NB4 (cell line): ENCODE measurements around the gene CLNK.

ENCODE experiments used
- MYC ChIP-seq: IDR thresholded peaks from 2 replicates; pipeline ENCODE4 v1.6.1; 2011; ENCODE audit warnings: low read depth, low read length
- POLR2A ChIP-seq: IDR thresholded peaks from 2 replicates; pipeline ENCODE4 v1.6.1; 2011; ENCODE audit warnings: mild to moderate bottlenecking; ENCODE audit not compliant: insufficient read length; ENCODE audit errors: extremely low read depth
- TF ChIP-seq, protein P1 (sequence below): IDR thresholded peaks from one replicate; pipeline ENCODE4 v1.5.1; 2012; ENCODE audit warnings: low read depth, low read length
- TF ChIP-seq, protein P2 (sequence below): IDR thresholded peaks from 2 replicates; pipeline ENCODE4 v1.6.1; 2011; ENCODE audit warnings: low read depth, low read length

DNA sequence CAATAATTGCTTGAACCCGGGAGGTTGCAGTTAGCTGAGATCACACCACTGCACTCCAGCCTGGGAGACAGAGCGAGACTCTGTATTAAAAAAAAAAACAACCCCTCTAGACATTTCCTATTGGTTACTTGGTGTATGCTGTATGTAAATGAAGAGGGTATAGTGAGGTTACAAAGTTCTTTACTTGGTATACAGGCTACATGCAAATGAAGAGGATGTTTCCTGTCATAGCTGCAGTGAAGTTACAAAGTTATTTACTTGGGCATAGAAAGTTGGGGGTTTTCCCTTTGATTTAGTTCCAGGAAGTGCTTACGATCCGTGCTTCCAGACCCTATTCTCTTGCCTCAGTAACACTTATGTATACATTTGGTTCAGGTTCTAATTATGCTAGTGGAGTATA lies 38.4 kb upstream of the CLNK start:
- TF ChIP-seq, protein P1, sequence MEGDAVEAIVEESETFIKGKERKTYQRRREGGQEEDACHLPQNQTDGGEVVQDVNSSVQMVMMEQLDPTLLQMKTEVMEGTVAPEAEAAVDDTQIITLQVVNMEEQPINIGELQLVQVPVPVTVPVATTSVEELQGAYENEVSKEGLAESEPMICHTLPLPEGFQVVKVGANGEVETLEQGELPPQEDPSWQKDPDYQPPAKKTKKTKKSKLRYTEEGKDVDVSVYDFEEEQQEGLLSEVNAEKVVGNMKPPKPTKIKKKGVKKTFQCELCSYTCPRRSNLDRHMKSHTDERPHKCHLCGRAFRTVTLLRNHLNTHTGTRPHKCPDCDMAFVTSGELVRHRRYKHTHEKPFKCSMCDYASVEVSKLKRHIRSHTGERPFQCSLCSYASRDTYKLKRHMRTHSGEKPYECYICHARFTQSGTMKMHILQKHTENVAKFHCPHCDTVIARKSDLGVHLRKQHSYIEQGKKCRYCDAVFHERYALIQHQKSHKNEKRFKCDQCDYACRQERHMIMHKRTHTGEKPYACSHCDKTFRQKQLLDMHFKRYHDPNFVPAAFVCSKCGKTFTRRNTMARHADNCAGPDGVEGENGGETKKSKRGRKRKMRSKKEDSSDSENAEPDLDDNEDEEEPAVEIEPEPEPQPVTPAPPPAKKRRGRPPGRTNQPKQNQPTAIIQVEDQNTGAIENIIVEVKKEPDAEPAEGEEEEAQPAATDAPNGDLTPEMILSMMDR: no peak
- no peak for TF ChIP-seq POLR2A
- TF ChIP-seq, protein P2, sequence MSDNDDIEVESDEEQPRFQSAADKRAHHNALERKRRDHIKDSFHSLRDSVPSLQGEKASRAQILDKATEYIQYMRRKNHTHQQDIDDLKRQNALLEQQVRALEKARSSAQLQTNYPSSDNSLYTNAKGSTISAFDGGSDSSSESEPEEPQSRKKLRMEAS: no peak
- TF ChIP-seq MYC: no peak
